GM21576 (cell line): ENCODE results near the gene TMEM82.

ENCODE experiments used
- ATAC-seq: cut with Tn5 transposase; IDR thresholded peaks from one replicate; pipeline ENCODE4 v1.9.1; 2021; ENCODE audit warnings: mild to moderate bottlenecking, moderate library complexity; ENCODE audit not compliant: unreplicated experiment

TMEM82 gene

GRCh38 chr1:15734901-15735300 is 7.4 kb upstream of the TMEM82 start:
- no peak for ATAC-seq

GRCh38 chr1:15735304-15736037 is 6.8 kb upstream of the TMEM82 start:
- ATAC-seq: no peak

GRCh38 chr1:15736038-15736891 is 6.0 kb upstream of the TMEM82 start, which contains the start of gene SLC25A34:
Gene SLC25A34 (plus strand): TSS chr1:15736258. CDS start chr1:15736486, 228 bp downstream.
- no peak for ATAC-seq

GRCh38 chr1:15736892-15737261 is 5.4 kb upstream of the TMEM82 start:
- ATAC-seq: no peak

- ATAC-seq: no peak
Measured at GRCh38 chr1:15737324-15738319, 4.7 kb upstream of the TMEM82 start.

GRCh38 chr1:15738416-15739113 is 3.7 kb upstream of the TMEM82 start:
- no peak for ATAC-seq

- ATAC-seq: no peak
Measured at GRCh38 chr1:15739259-15739658, 3.0 kb upstream of the TMEM82 start.

- ATAC-seq: no peak
Measured at GRCh38 chr1:15739745-15740144, 2.6 kb upstream of the TMEM82 start.

- ATAC-seq: no peak
Measured at GRCh38 chr1:15740924-15741850, 1.1 kb upstream of the TMEM82 start.

- ATAC-seq: no peak
Measured at GRCh38 chr1:15744122-15744679, 1.9 kb downstream of the TMEM82 start.

- ATAC-seq: no peak
Measured at GRCh38 chr1:15747378-15747777, 5.1 kb downstream of the TMEM82 start.

- ATAC-seq: no peak
Measured at GRCh38 chr1:15748264-15748663, 6.0 kb downstream of the TMEM82 start.

GRCh38 chr1:15748690-15749398 is 6.5 kb downstream of the TMEM82 start:
- no peak for ATAC-seq

GRCh38 chr1:15749399-15750291 is 7.3 kb downstream of the TMEM82 start:
- no peak for ATAC-seq

GRCh38 chr1:15750924-15751323 is 8.6 kb downstream of the TMEM82 start:
- no peak for ATAC-seq

- ATAC-seq: no peak
Measured at GRCh38 chr1:15751717-15752116, 9.4 kb downstream of the TMEM82 start.

- no peak for ATAC-seq
Measured at GRCh38 chr1:15753776-15754175, 11.5 kb downstream of the TMEM82 start.
